ENCODE measurements around the gene CRYZL1.

DNA sequence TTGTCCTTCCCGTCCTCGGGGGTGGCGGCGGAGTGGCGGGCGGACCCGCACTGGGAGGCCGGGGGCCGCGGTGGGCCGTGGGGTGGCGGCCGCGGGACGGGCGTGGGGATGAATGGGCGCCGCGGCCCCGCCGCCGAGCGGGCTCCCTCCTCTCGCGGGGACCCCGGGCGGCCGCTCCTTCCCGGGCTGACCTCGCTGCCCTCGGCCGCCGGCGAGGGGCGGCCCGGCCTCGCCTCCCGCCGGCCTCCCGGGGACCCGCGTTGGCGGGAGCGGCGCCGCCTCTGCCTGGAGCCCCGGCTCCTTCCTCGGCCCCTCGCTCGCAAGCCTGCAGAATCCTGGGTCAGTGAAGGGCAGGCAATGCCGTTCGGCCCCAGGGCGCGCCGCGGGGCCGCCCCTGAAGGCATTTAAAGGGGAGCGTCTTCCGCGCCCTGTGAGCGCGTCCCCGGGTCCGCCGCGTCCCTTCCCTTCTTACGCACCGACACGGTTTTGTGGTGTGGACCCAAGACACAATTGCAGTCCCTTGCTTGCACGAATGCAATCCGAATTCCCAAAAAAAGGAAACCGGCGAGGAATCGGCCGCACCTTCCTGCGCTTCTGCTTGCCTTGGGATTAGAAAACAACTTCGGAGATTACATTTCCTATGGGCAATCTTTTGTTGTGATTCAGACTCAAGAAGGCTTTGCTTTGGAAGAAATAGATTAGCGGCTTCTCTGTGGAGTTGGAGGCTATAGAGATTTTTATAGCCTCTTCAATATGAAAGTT is 1.5 kb upstream of the CRYZL1 start:
- TF ChIP-seq, protein P1, sequence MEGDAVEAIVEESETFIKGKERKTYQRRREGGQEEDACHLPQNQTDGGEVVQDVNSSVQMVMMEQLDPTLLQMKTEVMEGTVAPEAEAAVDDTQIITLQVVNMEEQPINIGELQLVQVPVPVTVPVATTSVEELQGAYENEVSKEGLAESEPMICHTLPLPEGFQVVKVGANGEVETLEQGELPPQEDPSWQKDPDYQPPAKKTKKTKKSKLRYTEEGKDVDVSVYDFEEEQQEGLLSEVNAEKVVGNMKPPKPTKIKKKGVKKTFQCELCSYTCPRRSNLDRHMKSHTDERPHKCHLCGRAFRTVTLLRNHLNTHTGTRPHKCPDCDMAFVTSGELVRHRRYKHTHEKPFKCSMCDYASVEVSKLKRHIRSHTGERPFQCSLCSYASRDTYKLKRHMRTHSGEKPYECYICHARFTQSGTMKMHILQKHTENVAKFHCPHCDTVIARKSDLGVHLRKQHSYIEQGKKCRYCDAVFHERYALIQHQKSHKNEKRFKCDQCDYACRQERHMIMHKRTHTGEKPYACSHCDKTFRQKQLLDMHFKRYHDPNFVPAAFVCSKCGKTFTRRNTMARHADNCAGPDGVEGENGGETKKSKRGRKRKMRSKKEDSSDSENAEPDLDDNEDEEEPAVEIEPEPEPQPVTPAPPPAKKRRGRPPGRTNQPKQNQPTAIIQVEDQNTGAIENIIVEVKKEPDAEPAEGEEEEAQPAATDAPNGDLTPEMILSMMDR (IDR thresholded peaks at IDR 0.05 in 4 of 5, conservative IDR thresholded peaks at IDR 0.05 in 1 of 5) = no peak
- no peak for TF ChIP-seq POLR2A (IDR thresholded peaks at IDR 0.05)
